Hepatocyte (in vitro differentiated cells): ENCODE results near the gene IMPACT. TPM values are rescaled to one million over a fixed set of nuclear protein-coding genes. Genes with fewer than 3 reads are reported as not detected.

Source experiments
- DNase-seq: peaks from one replicate; pipeline ENCODE4 v3.0.0-alpha.2; 2016; ENCODE audit warnings: low spot score
- H2AFZ ChIP-seq: fragments of 200-600 bp; sonication (generic); 2 replicates; pipeline ENCODE4 v1.6.0; 2016; ENCODE audit warnings: antibody characterized with exemption, mild to moderate bottlenecking
- H3K27ac ChIP-seq: fragments of 200-600 bp; sonication (generic); 2 replicates; pipeline ENCODE4 v1.5.1; 2016; ENCODE audit warnings: mild to moderate bottlenecking
- H3K27me3 ChIP-seq: fragments of 200-600 bp; sonication (generic); 2 replicates; pipeline ENCODE4 v1.6.1; 2016
- H3K36me3 ChIP-seq: fragments of 200-600 bp; sonication (generic); replicated peaks from 2 replicates; pipeline ENCODE4 v1.5.1; 2016; ENCODE audit warnings: low read depth; ENCODE audit not compliant: insufficient read depth
- H3K4me1 ChIP-seq: fragments of 200-600 bp; sonication (generic); 2 replicates; pipeline ENCODE4 v1.5.1; 2016; ENCODE audit warnings: mild to moderate bottlenecking, moderate library complexity; ENCODE audit not compliant: insufficient read depth
- H3K4me2 ChIP-seq: fragments of 200-600 bp; sonication (generic); 2 replicates; pipeline ENCODE4 v1.6.0; 2016
- H3K4me3 ChIP-seq: fragments of 200-600 bp; sonication (generic); 2 replicates; pipeline ENCODE4 v1.5.1; 2016; ENCODE audit warnings: mild to moderate bottlenecking
- H3K79me2 ChIP-seq: fragments of 200-600 bp; sonication (generic); 2 replicates; pipeline ENCODE4 v1.6.0; 2017; ENCODE audit warnings: mild to moderate bottlenecking
- H3K9me2 ChIP-seq: fragments of 200-600 bp; sonication (generic); replicated peaks from 2 replicates; pipeline ENCODE4 v1.6.0; 2017; ENCODE audit warnings: mild to moderate bottlenecking; ENCODE audit not compliant: insufficient read depth
- H3K9me3 ChIP-seq: fragments of 200-600 bp; sonication (generic); 2 replicates; pipeline ENCODE4 v1.5.1; 2016; ENCODE audit warnings: low read depth, mild to moderate bottlenecking
- H4K20me1 ChIP-seq: fragments of 200-600 bp; sonication (generic); 2 replicates; pipeline ENCODE4 v1.6.0; 2016; ENCODE audit warnings: mild to moderate bottlenecking; ENCODE audit not compliant: insufficient read depth, poor library complexity, severe bottlenecking
- EZH2 ChIP-seq: fragments of 200-600 bp; sonication (generic); IDR thresholded peaks from 2 replicates; pipeline ENCODE4 v1.6.1; 2016; ENCODE audit warnings: antibody characterized with exemption, mild to moderate bottlenecking, borderline replicate concordance
- EZH2phosphoT487 ChIP-seq: fragments of 200-600 bp; sonication (generic); IDR thresholded peaks from one replicate; pipeline ENCODE4 v1.6.1; 2018; ENCODE audit warnings: antibody characterized with exemption, mild to moderate bottlenecking, low read depth, moderate library complexity; ENCODE audit not compliant: unreplicated experiment, severe bottlenecking
- WGBS: methylation state at CpG from one replicate; pipeline ENCODE4 v1.1.6; 2016; ENCODE audit warnings: low lambda C conversion rate; ENCODE audit errors: missing lambda C conversion rate; 5-methylcytosine and 5-hydroxymethylcytosine counted together
- polyA plus RNA-seq: library from polyadenylated mRNA; unstranded; fragments of >200 nt; fragmentation: Nextera tagmentation; extraction: Ambion mirVana; gene quantifications from 2 replicates; pipeline ENCODE4 v1.2.1, GENCODE V29; 2016
- small RNA-seq: library from RNA; depleted of rRNA; stranded (forward); fragments of <200 nt; gene quantifications from one replicate; pipeline ENCODE3, GENCODE V24; 2014
- total RNA-seq: library from RNA; depleted of rRNA; stranded (reverse); fragments of >200 nt; gene quantifications from 2 replicates; pipeline ENCODE4 v1.2.3, GENCODE V29; 2014
- TF ChIP-seq, protein P1 (sequence below): fragments of 200-600 bp; sonication (generic); IDR thresholded peaks from 2 replicates; pipeline ENCODE4 v1.5.1; 2016; ENCODE audit warnings: antibody characterized with exemption, mild to moderate bottlenecking; ENCODE audit not compliant: poor library complexity

The IMPACT gene
- total and polyA plus RNA-seq, 2 experiments from 2014 or later: 21.7 to 36.3 TPM

DNA sequence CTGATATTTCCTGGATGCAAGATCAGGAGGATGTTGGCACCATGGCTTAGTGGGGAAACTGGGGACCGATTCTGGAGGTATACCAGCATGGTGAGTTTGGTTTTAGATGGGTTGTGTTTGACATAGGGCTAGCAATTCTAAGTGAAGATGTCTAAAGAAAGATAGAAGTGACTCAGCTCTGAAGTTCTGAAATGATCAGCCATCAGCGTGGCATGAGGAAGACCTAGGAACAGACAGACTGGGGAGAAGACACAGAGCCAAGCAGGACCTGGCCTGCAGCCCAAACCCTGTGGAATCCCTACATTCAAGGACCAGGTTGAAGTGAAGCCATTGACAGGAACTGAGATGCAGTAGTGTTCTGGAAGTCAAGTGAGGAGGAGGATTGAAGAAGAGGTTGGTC lies 73.7 kb downstream of the IMPACT start:
- H2AFZ ChIP-seq: no peak overlapping the region
- DNase-seq: no peak
- no peaks in the 10 kb centered on the region for H3K36me3 ChIP-seq
- no peaks in the 10 kb centered on the region for H3K79me2 ChIP-seq
- H4K20me1 ChIP-seq: no peaks in the 10 kb centered on the region
- no peak for TF ChIP-seq EZH2phosphoT487
- TF ChIP-seq, protein P1, sequence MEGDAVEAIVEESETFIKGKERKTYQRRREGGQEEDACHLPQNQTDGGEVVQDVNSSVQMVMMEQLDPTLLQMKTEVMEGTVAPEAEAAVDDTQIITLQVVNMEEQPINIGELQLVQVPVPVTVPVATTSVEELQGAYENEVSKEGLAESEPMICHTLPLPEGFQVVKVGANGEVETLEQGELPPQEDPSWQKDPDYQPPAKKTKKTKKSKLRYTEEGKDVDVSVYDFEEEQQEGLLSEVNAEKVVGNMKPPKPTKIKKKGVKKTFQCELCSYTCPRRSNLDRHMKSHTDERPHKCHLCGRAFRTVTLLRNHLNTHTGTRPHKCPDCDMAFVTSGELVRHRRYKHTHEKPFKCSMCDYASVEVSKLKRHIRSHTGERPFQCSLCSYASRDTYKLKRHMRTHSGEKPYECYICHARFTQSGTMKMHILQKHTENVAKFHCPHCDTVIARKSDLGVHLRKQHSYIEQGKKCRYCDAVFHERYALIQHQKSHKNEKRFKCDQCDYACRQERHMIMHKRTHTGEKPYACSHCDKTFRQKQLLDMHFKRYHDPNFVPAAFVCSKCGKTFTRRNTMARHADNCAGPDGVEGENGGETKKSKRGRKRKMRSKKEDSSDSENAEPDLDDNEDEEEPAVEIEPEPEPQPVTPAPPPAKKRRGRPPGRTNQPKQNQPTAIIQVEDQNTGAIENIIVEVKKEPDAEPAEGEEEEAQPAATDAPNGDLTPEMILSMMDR: no peak
- no peak for TF ChIP-seq EZH2
- 91% methylated on average over 2 of the region's 2 CpGs for WGBS
- no peak overlapping the region for H3K4me2 ChIP-seq
- no peaks in the 10 kb centered on the region for H3K9me3 ChIP-seq
- H3K27ac ChIP-seq: no peak overlapping the region
- H3K4me3 ChIP-seq: no peak overlapping the region
- peaks cover 3% of the 10 kb centered on the region for H3K4me1 ChIP-seq
- H3K27me3 ChIP-seq: no peaks in the 10 kb centered on the region
- no peaks in the 10 kb centered on the region for H3K9me2 ChIP-seq

DNA sequence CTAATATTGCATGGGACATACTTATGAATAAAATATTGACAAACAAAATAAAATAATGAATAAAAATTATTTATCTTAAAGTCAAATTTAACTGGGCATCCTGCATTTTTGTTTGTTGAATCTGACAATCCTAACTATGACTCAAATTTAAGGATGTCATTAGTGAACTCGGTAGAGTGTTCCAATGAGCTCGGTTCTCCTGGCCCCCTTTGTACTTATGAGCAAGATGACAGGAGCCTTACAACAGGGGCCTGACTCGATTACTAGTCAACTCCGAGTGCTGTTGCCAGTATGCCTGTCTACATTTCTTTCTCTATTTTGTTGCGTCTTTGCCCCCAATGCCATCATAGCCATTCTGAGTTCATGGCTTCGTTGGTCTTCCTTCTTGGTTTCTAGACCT lies 74.3 kb downstream of the IMPACT start:
- Histone ChIP-seq H3K9me2 (no peaks in the 10 kb centered on the region), H4K20me1 (no peaks in the 10 kb centered on the region), H3K27me3 (no peaks in the 10 kb centered on the region), H3K4me2 (no peak overlapping the region), H3K9me3 (no peaks in the 10 kb centered on the region), H2AFZ (no peak overlapping the region), H3K79me2 (no peaks in the 10 kb centered on the region), H3K36me3 (no peaks in the 10 kb centered on the region), H3K4me1 (peaks cover 3% of the 10 kb centered on the region), H3K27ac (no peak overlapping the region), H3K4me3 (no peak overlapping the region)
- DNase-seq: no peak
- 94% methylated on average over 6 of the region's 6 CpGs for WGBS
- TF ChIP-seq, protein P1: no peak
- TF ChIP-seq EZH2phosphoT487 (no peak), EZH2 (no peak)

DNA sequence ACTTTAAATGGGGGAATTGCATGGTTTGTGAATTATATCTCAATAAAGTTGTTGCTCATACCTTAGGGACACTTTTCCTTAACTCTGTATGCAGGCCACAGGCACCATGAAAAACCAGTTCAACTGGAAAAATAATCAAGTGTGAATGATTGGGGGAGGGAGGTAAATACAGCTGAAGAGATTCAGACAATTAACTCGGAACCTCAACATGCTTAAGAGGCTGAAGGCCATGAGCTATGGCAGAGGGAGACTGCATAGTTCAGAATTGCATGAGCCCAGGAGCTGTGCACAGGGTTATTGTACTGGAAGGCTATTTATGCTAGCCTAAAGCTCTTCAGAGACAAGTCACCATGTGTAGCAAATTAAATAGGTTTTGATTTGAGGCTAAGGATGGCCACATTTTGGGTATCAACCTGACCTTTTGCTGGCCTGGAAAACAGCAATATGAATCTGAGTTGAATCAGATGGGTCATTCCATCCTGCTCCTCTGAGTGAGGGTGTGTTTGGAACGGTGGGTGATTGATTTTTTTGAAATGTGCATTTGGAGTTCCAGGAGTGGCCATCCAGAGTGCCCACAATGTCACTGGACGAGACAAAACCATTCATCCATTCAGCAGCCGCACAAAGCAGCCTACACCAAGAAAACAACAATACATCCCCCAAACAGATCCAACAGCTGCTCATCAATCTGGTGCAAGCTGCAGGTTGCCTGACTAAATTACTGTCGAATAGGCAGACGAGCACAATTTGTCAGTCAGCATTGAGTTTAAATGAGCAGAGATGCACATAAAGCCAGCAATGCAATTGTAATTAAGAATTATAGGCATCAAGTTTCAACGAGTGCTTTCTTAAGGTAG lies 76.4 kb downstream of the IMPACT start:
- H3K4me2 ChIP-seq: no peak overlapping the region
- no peaks in the 10 kb centered on the region for H3K79me2 ChIP-seq
- no peaks in the 10 kb centered on the region for H4K20me1 ChIP-seq
- no peaks in the 10 kb centered on the region for H3K9me3 ChIP-seq
- no peaks in the 10 kb centered on the region for H3K27me3 ChIP-seq
- no peak overlapping the region for H3K27ac ChIP-seq
- no peak overlapping the region for H3K4me3 ChIP-seq
- peaks cover 3% of the 10 kb centered on the region for H3K4me1 ChIP-seq
- no peaks in the 10 kb centered on the region for H3K36me3 ChIP-seq
- 74% methylated on average over 7 of the region's 7 CpGs for WGBS
- TF ChIP-seq EZH2: no peak
- TF ChIP-seq, protein P1: no peak
- TF ChIP-seq EZH2phosphoT487: no peak
- no peak overlapping the region for H2AFZ ChIP-seq
- H3K9me2 ChIP-seq: no peaks in the 10 kb centered on the region
- DNase-seq: no peak

Small RNA genes within 50 kb of the gene (small RNA-seq; reads per million reads assigned to genes)
- gene RF00019: not detected

Other genes with a start within 250 kb of the IMPACT start
- 31.3 and 35.6 TPM in 2 replicates for gene OSBPL1A, start 28.8 kb upstream of the IMPACT start, total RNA-seq
- gene OSBPL1A, start 28.8 kb upstream of the IMPACT start, polyA plus RNA-seq: 24.6 and 26.3 TPM in 2 replicates
- gene HRH4, start 34.0 kb downstream of the IMPACT start, total RNA-seq: not detected in 2 replicates
- gene HRH4, start 34.0 kb downstream of the IMPACT start, polyA plus RNA-seq: not detected in 2 replicates